Measurements from ENCODE around the gene MPHOSPH10.

DNA sequence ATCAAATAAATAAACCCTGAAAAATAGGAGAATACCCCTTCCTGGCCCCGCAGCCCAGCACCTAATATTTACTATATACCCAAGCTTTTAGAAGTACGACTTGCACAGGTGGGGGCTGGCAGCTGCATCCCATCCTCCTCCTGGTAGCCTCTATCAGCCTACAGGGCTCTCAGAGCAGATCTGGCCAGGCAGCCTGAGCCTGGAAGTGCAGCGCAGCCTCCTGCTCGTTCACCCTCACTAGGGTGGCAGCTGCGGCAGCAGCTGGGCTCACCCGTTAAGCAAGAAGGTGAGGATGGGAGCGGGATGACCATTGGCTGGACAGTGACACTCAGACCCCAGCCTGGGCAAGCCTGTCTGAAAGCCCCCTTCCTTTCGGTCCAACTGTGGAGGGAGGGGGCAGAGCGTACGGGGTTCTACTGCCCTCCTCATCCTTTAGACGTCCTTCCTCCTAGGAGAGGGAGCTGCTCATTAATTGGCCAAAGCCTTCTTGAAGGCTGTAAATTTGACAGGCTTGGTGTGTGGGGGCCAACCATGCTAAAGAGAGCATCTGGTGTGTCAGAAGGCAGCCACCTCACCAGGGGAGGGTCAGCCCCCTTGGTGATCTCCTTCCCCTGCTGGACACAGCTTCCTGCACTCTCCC, 23.3 kb downstream of the MPHOSPH10 start:
- TF ChIP-seq, protein P1, sequence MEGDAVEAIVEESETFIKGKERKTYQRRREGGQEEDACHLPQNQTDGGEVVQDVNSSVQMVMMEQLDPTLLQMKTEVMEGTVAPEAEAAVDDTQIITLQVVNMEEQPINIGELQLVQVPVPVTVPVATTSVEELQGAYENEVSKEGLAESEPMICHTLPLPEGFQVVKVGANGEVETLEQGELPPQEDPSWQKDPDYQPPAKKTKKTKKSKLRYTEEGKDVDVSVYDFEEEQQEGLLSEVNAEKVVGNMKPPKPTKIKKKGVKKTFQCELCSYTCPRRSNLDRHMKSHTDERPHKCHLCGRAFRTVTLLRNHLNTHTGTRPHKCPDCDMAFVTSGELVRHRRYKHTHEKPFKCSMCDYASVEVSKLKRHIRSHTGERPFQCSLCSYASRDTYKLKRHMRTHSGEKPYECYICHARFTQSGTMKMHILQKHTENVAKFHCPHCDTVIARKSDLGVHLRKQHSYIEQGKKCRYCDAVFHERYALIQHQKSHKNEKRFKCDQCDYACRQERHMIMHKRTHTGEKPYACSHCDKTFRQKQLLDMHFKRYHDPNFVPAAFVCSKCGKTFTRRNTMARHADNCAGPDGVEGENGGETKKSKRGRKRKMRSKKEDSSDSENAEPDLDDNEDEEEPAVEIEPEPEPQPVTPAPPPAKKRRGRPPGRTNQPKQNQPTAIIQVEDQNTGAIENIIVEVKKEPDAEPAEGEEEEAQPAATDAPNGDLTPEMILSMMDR (IDR thresholded peaks at IDR 0.05 in 4 of 5, conservative IDR thresholded peaks at IDR 0.05 in 1 of 5) = no peak
- no peak for TF ChIP-seq POLR2A (IDR thresholded peaks at IDR 0.05)
